GM18498 (cell line): Measurements from ENCODE around the gene KRT20.
"Not testable (repeated sequence)": the region's sequence is repeated elsewhere in the genome, so short reads cannot be mapped to it uniquely, and the experiment has no call there.

Source experiments
- ATAC-seq: cut with Tn5 transposase; IDR thresholded peaks from one replicate; pipeline ENCODE4 v1.9.1; 2021; ENCODE audit warnings: mild to moderate bottlenecking, moderate library complexity; ENCODE audit not compliant: unreplicated experiment

The KRT20 gene

GRCh38 chr17:40884708-40885512 lies at the start of gene KRT20:
KRT20 (minus strand) TSS chr17:40885242; CDS start chr17:40885185, 57 bp downstream.
- ATAC-seq = no peak

DNA sequence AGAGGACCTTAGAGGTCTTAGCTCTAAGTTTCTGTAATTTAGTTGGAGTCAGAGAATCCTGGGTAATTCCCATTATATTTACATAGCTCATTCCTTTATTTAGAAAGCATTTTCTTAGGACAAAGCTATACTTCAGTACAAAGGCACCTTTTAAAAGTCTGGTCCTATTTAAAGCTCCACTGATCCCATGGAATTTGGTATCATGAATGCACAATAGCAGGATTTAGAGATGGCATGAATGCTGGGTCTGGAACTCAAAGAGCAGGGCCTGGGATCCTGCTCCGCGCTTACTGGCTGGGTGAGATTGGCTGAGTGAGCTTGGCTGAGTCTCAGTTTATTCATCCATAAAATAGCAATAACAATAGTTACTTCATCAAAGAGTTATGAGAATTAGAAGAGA lies 47.6 kb upstream of the KRT20 start:
- no peak for ATAC-seq

DNA sequence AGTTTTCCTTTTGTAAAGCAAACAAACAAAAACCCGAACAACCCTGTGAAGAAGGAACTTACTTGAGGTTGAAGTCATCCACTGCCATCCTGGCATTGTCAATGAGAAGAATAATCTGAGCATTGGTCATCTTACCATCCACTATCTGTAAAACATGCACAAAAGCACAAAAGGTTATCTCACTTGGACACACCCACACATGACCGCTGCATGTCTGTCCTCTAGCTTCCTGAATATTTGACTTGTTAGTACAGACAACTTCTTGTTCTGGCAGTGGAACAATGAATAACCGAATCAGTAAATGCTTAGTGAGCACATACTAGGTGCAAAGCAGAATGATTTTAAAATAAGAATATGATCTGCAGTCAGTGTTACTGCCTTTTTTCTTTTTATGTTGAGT lies 46.3 kb upstream of the KRT20 start:
- ATAC-seq = no peak

DNA sequence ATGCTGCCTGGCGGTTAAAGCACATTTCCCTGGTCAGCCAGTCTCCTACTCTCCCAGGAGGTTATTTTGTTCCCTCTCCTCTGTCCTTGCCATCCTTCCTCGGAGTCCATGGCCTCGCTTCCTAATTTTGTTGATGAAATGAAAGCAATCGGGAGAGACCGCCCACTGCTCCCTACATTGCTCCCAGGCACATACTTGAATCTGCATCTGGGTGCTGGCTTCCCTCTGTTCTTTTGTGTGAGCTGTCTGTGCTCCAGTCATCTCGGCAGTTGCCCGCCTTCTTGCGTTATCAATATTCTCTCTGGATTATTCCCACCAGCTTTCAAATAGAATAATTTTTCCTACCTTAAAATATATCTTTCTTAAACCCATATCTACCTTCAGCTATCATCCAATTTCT lies 41.3 kb upstream of the KRT20 start:
- ATAC-seq = no peak

GRCh38 chr17:40922239-40922638 lies 37.2 kb upstream of the KRT20 start:
- no peak for ATAC-seq

DNA sequence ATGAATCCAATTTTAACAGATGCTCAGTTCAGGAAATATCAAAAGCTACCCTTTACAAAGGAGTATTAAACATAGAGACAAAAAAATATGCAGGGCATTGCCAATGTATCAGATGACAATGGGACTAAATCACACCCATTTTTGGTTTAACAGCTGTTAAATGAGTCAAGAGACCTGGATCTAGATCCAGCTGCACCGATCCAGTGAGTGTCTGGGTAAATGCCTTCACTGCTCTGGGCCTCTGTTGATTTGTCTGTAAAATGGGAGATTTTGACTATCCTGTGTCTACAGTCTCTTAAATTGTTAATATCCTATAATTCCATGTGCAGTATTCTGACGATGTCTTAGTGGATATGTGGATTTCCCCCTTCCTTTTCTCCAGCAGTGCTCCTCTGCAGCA lies 36.0 kb upstream of the KRT20 start:
- ATAC-seq = no peak

DNA sequence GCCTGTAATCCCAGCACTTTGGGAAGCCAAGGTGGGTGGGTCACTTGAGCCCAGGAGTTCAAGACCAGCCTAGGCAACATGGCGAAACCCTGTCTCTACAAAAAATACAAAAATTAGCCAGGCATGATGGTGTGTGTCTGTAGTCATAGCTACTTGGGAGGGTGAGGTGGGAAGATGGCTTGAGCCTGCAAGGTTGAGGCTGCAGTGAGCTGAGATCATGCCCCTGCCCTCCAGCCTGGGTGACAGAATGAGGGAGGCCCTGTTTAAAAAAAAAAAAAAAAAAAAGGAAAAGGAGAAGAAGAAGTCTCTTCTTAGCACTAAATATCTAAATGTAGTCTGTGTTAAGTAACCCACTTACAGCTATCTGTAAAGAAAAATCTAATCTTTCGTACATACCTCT lies 32.1 kb upstream of the KRT20 start:
- not testable (repeated sequence) for ATAC-seq

- no peak for ATAC-seq
Observed at GRCh38 chr17:40916366-40916765, 31.3 kb upstream of the KRT20 start.

- ATAC-seq = no peak
Observed at GRCh38 chr17:40915721-40916256, 30.7 kb upstream of the KRT20 start.

DNA sequence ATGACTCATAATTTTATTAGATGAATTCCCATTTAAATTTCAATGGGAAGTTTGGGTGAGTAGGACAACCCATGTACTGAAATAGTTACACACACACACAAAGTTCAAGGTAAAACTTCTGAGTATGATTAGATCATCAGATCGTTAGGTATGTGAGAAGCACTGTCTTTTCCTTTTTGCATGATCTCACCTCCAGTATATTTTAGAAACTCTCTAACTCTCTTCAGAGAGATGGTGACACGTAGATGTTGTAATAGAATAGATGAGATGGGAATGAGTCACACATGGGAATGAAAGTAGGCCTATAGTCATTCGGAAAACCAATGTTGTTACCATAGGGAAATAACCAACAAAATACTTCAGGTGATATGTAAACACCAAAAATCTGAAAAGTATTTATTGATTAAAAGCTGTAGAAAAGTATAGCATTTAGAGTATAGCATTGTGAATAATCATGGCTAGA lies 30.2 kb upstream of the KRT20 start:
- no peak for ATAC-seq

GRCh38 chr17:40914075-40914855 lies 29.2 kb upstream of the KRT20 start:
- ATAC-seq = no peak

- ATAC-seq = no peak
Observed at GRCh38 chr17:40912486-40913210, 27.6 kb upstream of the KRT20 start.

- ATAC-seq = no peak
Observed at GRCh38 chr17:40910441-40910841, 25.4 kb upstream of the KRT20 start.

DNA sequence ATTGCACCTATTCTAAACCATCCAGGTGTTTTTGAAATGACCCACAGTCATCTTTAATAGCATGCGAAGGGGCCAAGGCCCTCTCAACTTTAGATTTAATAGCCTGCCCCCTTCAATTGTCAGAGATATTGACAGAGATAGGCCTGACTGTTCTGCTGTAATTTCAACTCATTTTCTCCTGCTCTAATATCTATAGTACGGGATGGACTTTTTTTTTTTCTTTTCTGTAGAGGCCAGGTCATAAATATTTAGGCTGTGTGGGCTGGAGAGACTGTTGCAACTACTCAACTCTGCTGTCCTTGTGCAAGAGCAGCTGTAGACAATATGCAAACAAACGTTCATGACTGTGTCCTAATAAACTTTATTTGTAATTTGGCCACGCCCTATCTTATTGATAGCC lies 24.7 kb upstream of the KRT20 start:
- no peak for ATAC-seq

GRCh38 chr17:40909351-40909750 lies 24.3 kb upstream of the KRT20 start:
- ATAC-seq = no peak

DNA sequence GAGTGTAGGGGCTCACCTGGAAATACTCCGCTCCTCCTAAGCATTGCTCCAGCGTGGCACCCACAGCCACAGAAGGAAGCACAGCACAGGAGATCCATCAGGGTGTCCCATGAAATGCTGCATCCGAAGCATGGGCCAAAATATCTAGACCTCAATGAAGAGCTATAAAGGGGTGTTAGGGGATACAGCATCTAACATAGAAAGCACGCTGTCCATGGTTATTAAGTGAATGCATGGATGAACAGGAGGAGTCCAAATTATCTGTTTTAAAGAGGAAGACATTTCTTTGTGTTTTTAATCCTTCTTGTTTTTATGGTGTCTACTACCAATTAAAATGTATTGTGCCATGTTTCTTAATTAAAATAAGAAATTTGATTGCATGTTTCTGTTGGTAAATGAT lies 21.6 kb upstream of the KRT20 start:
- no peak for ATAC-seq

GRCh38 chr17:40905370-40905769 lies 20.3 kb upstream of the KRT20 start:
- no peak for ATAC-seq

- ATAC-seq = no peak
Observed at GRCh38 chr17:40903129-40903847, 18.2 kb upstream of the KRT20 start.

DNA sequence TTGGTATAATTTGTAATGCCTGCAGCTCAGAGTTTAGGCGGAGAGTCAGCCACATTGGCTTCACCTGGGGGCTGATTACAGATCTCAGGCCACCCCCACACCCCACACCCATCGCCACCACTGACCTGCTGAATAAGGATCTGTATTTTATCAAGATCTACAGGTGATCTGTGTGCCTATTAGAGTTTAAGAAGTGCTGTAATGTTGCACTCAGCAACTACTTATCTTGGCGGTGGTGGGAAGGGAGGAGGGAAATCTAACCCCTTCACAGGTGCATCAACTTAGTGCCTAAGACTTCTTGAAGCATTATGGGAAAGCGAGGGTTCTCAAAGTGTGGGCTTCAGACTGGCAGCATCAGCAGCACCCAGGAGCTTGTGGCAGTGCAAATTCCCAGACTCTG lies 17.5 kb upstream of the KRT20 start:
- no peak for ATAC-seq

DNA sequence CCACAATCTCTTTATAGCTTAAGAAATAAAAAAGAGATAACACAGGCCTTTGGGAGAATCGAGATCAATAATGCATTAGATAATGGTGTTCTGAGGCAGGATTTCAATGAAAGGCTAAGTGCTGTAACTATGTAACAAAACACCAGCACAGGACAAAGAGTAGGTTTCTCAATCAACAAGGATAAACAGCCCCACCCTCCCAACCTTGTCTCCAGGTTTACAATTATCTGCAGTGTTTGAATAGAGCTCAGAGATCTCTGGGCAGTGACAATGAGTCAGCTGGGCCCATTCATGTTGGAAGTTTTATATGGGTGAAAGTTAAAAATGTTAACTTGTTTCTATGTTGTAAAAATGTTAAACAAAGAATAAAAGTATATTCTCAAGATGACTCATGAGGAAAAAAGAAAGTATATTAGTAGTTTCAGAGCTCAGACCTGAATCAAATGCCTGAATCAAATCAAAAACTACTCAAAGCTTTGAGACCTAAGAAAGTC lies 17.0 kb upstream of the KRT20 start:
- no peak for ATAC-seq
